ENCODE data around the gene SKIDA1.

Gene SKIDA1

DNA sequence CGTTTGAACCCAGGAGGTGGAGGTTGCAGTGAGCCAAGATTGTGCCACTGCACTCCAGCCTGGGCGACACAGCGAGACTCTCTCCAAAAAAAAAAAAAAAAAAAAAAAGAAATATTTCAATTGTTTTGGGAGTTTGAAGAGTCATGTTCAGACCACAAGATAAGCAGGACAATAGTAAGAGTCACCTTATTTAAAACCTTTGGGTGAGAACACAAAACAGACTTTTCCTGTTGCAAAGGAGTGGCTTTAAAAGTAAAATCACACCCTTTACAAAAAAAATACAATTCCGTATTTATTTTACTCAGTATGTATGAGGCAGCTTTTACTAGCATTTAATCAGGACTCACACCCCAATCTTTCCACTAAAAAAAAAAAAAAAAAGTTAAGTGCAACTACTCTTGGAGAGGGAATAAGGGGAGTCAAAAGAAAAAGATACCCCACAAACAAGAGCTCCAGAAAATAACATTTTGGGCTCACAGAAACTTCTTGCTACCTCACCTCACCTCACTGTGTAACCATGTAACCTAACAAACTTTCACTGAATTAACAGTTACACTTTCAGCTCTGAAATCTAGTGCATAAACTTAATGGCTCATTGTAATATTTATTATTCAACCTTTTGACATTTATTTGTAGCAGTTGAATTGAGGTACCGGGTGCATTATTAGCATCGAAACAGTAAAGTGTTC, 11.2 kb downstream of the SKIDA1 start:
- TF ChIP-seq GATA2 (IDR thresholded peaks at IDR 0.05; ENCODE audit: low read depth, low read length) (no peak), GATA3 (IDR thresholded peaks at IDR 0.05; ENCODE audit: low read depth, low read length) (no peak)

DNA sequence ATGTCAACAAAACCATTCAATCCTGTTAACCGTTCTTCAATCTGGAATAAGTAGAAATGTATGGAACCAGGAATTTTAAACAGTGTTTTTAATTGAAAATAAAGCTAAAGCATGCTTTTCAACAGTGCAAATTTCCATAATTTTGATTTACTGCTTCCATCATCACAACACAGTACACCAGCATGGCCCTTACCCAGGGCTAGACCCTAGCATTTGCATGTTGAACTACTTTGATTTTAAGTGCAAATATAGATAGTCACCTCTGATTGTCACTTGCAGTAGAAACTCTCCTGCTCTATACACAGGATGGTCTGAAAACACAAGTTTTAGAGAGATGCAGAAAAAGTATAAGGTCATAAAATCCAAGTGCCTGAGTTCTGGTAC, 12.1 kb downstream of the SKIDA1 start:
- TF ChIP-seq GATA2 (IDR thresholded peaks at IDR 0.05; ENCODE audit: low read depth, low read length) = no peak
- no peak for TF ChIP-seq GATA3 (IDR thresholded peaks at IDR 0.05; ENCODE audit: low read depth, low read length)

DNA sequence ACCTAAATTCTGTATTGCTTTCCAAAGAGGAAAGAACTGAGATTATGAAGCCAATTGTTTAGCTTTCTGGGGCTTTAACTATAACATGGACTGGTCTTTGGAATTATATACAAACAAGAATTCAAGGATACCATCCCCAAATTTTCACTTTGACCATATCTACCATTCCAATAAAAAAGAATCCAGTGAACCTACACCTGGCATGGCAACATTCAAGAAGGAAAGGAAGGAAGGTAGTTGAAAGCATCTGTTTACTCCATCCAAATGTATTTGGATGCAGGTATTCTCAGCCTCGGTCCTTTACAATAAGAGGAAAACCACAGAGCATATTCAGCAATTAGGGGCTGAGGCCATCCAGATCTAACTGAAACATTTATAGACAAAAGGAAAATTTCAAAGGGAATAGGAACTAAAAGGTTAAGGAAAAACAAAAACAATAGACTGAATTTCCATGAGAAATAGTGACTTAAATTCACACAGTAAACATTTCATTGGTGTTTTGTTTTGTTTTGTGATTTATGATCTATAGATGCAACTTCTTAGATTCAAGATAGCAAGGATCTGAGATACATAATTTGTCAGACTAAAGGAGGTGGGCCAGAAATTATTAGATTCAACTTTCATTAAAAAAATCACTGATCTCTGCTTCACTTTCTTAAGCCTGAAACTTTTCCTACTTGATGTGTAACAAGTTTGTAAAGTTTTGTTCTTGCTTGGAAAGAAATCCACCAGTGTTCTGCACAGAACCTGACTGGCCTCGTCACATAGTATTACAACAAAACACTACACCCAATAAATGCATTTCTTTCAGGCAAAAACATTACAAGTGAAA, 12.7 kb downstream of the SKIDA1 start:
- TF ChIP-seq GATA2 (IDR thresholded peaks at IDR 0.05; ENCODE audit: low read depth, low read length) = no peak
- TF ChIP-seq GATA3 (IDR thresholded peaks at IDR 0.05; ENCODE audit: low read depth, low read length) = no peak

DNA sequence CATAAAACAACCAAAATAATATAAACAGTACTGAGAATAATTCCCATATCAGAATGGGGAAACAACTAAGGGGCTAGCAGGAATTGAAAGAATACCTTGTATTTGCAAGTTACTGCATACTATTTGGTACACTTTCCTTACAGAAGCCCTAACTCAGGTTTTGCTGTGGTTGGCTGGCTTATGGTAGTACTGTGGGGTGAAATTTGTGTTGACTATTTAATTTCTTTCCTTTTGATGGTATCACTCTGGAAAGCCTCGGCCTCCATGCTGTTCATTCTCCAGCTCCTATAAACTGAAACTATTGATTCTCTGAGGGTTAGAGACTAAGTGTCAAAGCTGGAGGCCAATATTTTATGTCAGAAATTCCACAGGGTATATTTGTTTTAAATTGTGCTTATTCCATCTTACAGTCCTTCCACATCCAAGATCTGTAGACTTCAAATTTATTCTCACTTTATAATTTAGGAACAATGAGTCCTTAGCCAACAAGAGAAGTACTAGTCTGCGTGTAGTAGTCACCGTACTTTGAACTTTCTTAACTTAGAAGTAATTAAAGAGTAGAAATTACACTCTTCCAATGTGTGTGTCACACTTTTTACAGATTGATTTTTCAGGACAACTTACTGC, 13.4 kb downstream of the SKIDA1 start:
- no peak; the same call in 1 of the 2 replicates for TF ChIP-seq GATA2 (IDR thresholded peaks at IDR 0.05; ENCODE audit: low read depth, low read length)
- TF ChIP-seq GATA3 (IDR thresholded peaks at IDR 0.05; ENCODE audit: low read depth, low read length) = no peak

DNA sequence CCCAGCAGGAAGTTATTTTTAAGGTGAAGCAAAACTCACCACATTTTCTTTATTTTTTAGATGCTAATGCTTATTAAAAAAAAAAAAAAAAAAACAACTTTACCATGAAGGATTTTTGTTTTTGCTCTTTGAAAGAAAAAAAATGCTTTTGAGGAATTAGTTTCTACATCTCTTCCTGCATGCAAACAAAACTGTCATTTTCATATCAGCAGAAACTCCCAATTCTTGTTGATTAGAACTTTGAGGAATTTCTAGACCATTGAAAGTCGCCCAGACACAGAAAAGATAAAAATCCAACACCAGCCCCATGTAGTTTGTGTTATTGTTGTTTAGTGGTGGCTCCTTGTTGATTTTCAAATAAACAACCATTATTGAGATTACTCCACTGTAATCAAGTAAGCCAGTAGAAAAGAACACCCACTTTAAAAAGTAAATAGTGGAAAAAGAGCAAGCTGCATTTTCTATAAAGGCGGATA, 14.3 kb downstream of the SKIDA1 start:
- no peak for TF ChIP-seq GATA3 (IDR thresholded peaks at IDR 0.05; ENCODE audit: low read depth, low read length)
- no peak for TF ChIP-seq GATA2 (IDR thresholded peaks at IDR 0.05; ENCODE audit: low read depth, low read length)

DNA sequence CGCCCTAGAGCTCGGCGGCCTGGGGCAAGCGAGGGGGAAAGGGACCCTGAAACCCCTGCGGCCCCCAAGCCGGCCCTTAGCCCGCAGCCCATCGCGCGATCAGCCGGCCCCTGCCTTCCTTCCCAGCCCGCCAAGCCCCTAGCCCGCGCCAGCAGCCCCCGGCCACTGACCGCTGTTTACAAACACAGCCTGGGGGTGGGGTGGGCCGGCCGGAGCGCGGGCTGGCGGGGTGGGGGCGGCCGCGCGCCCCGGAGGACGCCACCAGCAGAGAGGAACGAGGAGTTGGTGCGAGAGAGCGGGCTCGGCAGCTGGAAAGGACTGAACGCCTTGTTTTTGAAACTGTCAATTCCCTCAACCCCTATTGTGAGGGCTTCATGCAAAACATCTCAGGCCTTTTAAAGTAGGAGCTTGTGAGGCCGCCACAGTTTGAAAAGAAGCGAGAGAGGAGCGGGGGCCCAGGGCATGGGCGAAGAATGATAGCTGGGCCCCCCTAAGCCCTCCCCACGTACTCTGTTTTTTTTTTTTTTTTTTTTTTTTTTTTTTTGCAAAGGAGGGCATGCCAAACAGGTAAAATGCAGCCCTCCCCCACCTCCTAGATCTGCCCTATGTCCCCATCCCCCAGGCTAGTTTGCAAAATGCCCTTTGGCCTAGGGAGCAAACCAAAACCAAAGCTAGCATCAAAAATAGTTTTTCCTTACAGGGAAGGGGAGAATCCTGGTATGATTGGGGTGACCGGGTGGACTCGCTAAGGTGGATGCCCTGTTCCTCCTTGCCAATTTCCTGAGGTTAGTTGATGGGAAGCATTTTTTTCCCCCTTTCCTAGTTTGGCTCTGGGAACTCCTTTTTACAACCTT, 15.0 kb downstream of the SKIDA1 start:
- TF ChIP-seq GATA2 (IDR thresholded peaks at IDR 0.05; ENCODE audit: low read depth, low read length) = no peak
- no peak for TF ChIP-seq GATA3 (IDR thresholded peaks at IDR 0.05; ENCODE audit: low read depth, low read length)

DNA sequence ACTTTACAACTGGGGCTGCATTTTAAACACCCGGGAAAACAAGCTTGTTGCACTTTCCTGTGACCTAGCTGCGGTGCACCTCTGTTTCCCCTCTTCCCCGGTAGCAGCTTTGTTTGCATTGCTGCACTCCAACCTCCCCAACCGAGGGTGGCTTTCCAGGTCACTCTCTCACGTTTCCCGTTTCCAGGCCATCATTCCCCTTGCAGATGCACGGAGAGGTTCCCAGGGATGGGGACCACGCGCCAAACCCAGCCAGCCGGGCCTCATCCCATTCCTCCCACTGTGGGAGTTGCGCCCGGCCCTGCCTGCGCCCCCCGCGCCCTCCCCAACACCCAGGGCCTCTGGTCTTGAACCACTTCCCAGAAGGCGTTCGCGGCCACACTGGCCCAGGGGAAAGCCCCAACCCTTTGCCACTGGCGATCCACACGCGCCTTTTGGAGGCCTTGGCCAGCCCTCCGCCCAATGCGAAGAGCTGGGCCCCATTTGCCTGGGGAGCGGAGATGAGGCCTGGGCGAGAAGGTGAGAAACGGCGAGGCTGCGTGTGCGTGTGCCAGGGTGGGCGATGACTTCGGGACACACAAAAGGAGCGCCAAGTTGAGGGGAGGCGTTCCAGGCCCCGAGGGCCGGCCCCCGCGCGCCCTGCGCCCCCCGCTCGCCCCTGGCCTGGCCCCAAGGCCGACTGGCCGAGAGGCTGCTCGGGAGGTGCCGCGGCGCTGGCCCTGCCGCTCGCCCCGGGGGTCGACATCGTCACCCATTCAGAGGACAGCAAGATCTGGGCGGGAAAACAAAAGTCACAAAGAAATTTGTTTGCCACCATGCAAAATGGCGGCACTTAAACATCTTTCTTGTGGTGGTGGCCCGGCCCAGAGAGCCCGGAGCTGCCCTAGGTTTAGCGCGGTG, 15.9 kb downstream of the SKIDA1 start:
- TF ChIP-seq GATA2 (IDR thresholded peaks at IDR 0.05; ENCODE audit: low read depth, low read length) (no peak), GATA3 (IDR thresholded peaks at IDR 0.05; ENCODE audit: low read depth, low read length) (no peak)

DNA sequence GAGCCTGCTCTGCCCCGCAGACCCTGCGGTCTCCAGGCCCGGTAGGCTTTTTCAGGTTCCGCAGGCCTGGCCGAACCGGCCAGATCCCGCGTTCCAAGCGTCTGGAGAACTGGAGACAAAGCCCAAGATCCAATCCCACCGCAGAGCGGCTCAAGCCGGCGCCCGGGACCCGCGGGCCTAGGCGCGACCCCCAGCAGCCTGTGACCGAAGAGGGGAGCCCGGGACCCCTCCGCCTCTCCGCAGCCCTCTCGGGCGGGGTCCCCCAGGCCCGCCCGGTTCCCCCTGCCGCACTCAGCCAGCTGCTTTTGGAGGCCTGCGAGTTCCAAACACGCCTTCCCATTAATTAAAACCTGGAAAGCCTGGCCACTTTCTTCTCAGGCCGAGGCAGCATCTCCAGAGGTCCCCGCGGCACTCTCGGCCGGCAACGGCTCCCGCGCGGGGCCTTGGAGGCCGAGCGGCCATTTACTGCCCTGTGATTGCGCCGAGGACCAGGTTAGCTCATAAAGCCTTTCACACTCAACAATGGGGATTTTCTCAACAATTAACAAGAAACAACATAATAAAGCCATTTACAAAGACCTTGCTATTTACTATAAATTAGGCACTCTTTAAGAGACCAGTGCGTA, 16.7 kb downstream of the SKIDA1 start:
- no peak for TF ChIP-seq GATA3 (IDR thresholded peaks at IDR 0.05; ENCODE audit: low read depth, low read length)
- TF ChIP-seq GATA2 (IDR thresholded peaks at IDR 0.05; ENCODE audit: low read depth, low read length) = no peak

DNA sequence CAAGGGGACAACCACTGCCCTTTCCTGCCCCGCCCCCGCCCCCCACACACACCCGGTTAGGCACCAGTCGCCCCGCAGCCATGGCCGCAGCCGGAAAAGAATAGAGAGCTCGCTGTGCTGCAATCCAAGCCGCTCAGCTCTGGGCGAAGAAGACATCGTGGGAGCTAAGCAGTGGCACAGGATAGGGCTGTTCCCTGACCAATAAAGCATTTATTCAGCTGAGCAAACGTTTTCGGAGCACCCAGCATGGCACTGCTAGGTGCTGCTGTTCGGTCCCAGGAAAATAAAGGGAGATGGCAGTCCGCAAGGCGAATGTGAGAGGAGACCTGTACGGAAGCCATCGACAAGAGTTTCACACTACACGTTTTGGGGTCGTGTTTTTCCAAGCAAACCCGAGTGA, 18.3 kb downstream of the SKIDA1 start:
- no peak for TF ChIP-seq GATA2 (IDR thresholded peaks at IDR 0.05; ENCODE audit: low read depth, low read length)
- no peak for TF ChIP-seq GATA3 (IDR thresholded peaks at IDR 0.05; ENCODE audit: low read depth, low read length)

DNA sequence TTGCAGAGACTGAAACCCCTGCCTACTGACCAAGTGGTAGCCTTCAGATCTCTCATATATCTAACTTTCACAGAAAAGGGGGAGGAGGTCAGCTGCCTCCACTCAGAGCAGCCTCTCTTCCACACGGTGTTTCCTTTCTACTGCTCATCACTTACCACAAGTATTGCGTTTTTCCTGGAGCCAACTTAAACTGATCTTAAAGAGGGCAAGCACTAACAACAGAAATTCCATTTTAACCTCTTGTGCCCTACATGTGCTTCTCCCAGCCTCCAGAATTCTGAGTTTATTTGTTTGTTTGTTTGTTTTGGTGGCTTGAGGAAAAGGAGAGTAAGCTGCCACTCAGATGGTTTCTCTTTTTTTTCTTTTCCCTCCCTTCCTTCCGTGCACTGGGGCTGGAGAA, 19.1 kb downstream of the SKIDA1 start:
- no peak for TF ChIP-seq GATA2 (IDR thresholded peaks at IDR 0.05; ENCODE audit: low read depth, low read length)
- TF ChIP-seq GATA3 (IDR thresholded peaks at IDR 0.05; ENCODE audit: low read depth, low read length) = no peak

DNA sequence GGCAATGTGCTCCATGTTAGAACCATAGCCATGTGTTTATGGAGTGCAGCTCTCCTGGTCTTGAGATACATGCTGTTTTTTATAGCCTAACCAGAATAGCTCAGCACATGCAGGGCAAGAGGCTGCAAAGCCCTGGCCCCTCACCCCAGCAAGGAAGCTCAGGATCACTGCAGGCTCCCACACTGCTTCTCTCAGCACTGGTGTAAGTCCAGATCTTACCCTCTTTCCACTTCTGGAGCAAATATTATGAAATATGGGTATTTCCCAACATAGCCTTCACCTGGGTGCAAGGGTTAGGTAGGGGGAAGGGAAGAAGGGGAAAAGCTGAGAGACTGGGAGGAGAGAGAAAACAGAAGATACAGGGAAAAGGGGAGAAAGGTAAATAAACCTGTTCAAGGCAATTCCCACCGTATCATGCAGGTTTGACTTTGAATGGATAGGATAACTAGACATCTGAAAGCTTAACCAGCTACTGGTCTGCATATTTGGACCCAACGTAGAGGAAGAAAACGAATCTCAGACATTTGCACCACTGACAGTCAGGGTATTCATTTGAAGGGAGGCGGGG, 19.7 kb downstream of the SKIDA1 start:
- TF ChIP-seq GATA2 (IDR thresholded peaks at IDR 0.05; ENCODE audit: low read depth, low read length) = no peak
- TF ChIP-seq GATA3 (IDR thresholded peaks at IDR 0.05; ENCODE audit: low read depth, low read length) = no peak

DNA sequence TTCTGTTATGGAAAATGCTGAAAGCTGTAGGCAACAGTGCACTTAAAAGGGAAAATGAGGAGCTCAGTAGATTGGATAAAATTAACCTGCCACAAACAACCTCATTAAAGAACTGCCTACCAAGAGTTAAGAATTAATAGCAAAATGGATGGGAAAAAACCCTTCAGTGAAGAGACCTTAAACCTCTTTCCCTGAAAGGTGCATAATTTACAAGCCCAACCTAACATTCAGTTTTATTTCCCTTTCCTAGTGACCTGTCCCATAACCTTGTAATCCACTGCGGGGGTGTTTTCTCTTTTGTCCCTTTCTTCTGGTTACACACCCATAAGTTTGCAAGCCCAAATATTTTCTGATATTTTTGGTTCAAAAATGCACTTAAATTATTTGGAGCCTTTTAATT, 21.9 kb downstream of the SKIDA1 start:
- TF ChIP-seq GATA3 (IDR thresholded peaks at IDR 0.05; ENCODE audit: low read depth, low read length) = no peak
- TF ChIP-seq GATA2 (IDR thresholded peaks at IDR 0.05; ENCODE audit: low read depth, low read length) = no peak
